HepG2 (cell line): ENCODE data around the gene RTBDN. TPM values are rescaled to one million over a fixed set of nuclear protein-coding genes. Genes with fewer than 3 reads are reported as not detected.
A peak's percentile ranks its signal among the peaks of the same experiment; 100 is the strongest.

ENCODE experiments used
- ATF7-NPFF ChIP-seq: sonication (generic); formaldehyde crosslinking; IDR thresholded peaks from 2 replicates; pipeline ENCODE4 v1.8.1; 2023; ENCODE audit warnings: mild to moderate bottlenecking, low read depth, missing genetic modification reagents, moderate library complexity
- BCL3 ChIP-seq: sonication (generic); formaldehyde crosslinking; IDR thresholded peaks from 2 replicates; pipeline ENCODE4 v1.5.1; 2020; ENCODE audit warnings: mild to moderate bottlenecking, missing genetic modification reagents, moderate library complexity
- BCLAF1 ChIP-seq: fragments of 450-650 bp; IDR thresholded peaks from 2 replicates; pipeline ENCODE4 v1.6.1; 2017; ENCODE audit warnings: mild to moderate bottlenecking
- CAMTA2 ChIP-seq: sonication (generic); formaldehyde crosslinking; IDR thresholded peaks from 2 replicates; pipeline ENCODE4 v1.4.0; 2020; ENCODE audit warnings: mild to moderate bottlenecking, missing genetic modification reagents, borderline replicate concordance
- HINFP ChIP-seq: sonication (generic); formaldehyde crosslinking; IDR thresholded peaks from 2 replicates; pipeline ENCODE4 v1.4.0; 2020; ENCODE audit warnings: low read depth, mild to moderate bottlenecking, missing genetic modification reagents
- HMGXB4 ChIP-seq, 2 experiments: sonication (generic) in 1 of 2; formaldehyde crosslinking in 1 of 2; IDR thresholded peaks; 2 replicates each; pipeline versions ENCODE4 v1.4.0 to v1.6.1; 2018 to 2020; ENCODE audit warnings: missing genetic modification reagents in 2 of 2, borderline replicate concordance in 1 of 2, low read depth in 1 of 2, mild to moderate bottlenecking in 1 of 2, missing biosample characterization in 1 of 2
- KLF11 ChIP-seq: IDR thresholded peaks from 2 replicates; pipeline ENCODE4 v1.6.1; 2016; ENCODE audit warnings: missing compliant biosample characterization
- NFKB2 ChIP-seq: sonication (generic); formaldehyde crosslinking; IDR thresholded peaks from 2 replicates; pipeline ENCODE4 v1.4.0; 2020; ENCODE audit warnings: missing genetic modification reagents, borderline replicate concordance
- TCF7L2 ChIP-seq: IDR thresholded peaks from 2 replicates; pipeline ENCODE4 v1.6.1; 2011; ENCODE audit warnings: mild to moderate bottlenecking, low read depth, low read length, moderate library complexity
- ZNF83 ChIP-seq: sonication (generic); formaldehyde crosslinking; IDR thresholded peaks from 2 replicates; pipeline ENCODE4 v1.4.0; 2020; ENCODE audit warnings: missing genetic modification reagents, mild to moderate bottlenecking, borderline replicate concordance
- ZNF841 ChIP-seq: sonication (generic); formaldehyde crosslinking; IDR thresholded peaks from 2 replicates; pipeline ENCODE4 v1.8.1; 2023; ENCODE audit warnings: missing genetic modification reagents, borderline replicate concordance
- ZUFSP ChIP-seq: sonication (generic); formaldehyde crosslinking; IDR thresholded peaks from 2 replicates; pipeline ENCODE4 v1.9.0; 2021; ENCODE audit warnings: missing genetic modification reagents, mild to moderate bottlenecking, borderline replicate concordance
- polyA plus RNA-seq, 8 experiments: library from polyadenylated mRNA; depleted of rRNA in 3 of 8; stranded (reverse) in 7 of 8; unstranded in 1 of 8; fragments of >200 nt; fragmentation: Illumina TruSeq in 4 of 8; extraction: Trizol in 4 of 8; gene quantifications; 2 replicates each; pipeline versions ENCODE4 v1.2.1 to v1.2.3, GENCODE V29; 2011 to 2016; ENCODE audit warnings: low read depth in 4 of 8, missing spikeins in 1 of 8, mixed read lengths in 1 of 8; ENCODE audit not compliant: insufficient read depth in 1 of 8
- total RNA-seq, 5 experiments: library from RNA; depleted of rRNA; stranded (reverse); fragments of >200 nt; fragmentation: Illumina TruSeq; extraction: Trizol; gene quantifications; 2 replicates each; pipeline ENCODE4 v1.2.3, GENCODE V29; 2016; ENCODE audit warnings: low read depth in 1 of 5

Gene RTBDN
- total and polyA plus RNA-seq, 2 of the 13 experiments (the other 11 are each of a cell fraction or from before 2014, with no cell fraction given): 0.27 to 0.48 TPM

GRCh38 chr19:12806242-12807081 lies 27.9 kb downstream of the RTBDN start, which contains the start of gene RNASEH2A (continued):
- TF ChIP-seq ZUFSP (no peak), CAMTA2 (CRISPR knock-in tag) (0 out of 2 replicates have a peak, but pooled peaks have one; percentile 91), ZNF83 (CRISPR knock-in tag) (no peak; the same call in 1 of the 2 replicates), KLF11 (CRISPR knock-in tag) (peak; percentile 85), HINFP (CRISPR knock-in tag) (0 out of 2 replicates have a peak, but pooled peaks have one; percentile 30), BCL3 (CRISPR knock-in tag) (peak; percentile 98; the same call in 1 of the 2 replicates), BCLAF1 (no peak), ATF7-NPFF (CRISPR knock-in tag) (peak; percentile 77; the same call in 1 of the 2 replicates), NFKB2 (CRISPR knock-in tag) (peak; percentile 87; the same call in 1 of the 2 replicates), ZNF841 (CRISPR knock-in tag) (no peak), HMGXB4 (CRISPR knock-in tag; IDR thresholded peaks at IDR 0.05; ENCODE audit: borderline replicate concordance in 1 of 2, low read depth in 1 of 2) (peak; percentile 80 to 86), TCF7L2 (no peak)
